GM11168 (cell line): Measurements from ENCODE around the gene LILRB5.
"Not testable (repeated sequence)": the region's sequence is repeated elsewhere in the genome, so short reads cannot be mapped to it uniquely, and the experiment has no call there.

ENCODE experiments used
- in situ Hi-C: fragments of 300-500 bp; cut with MboI; formaldehyde crosslinking; loops from one replicate; pipeline ENCODE4 v1.12.0; 2022; ENCODE audit warnings: low sequenced_read_pairs; ENCODE audit not compliant: unreplicated experiment

The LILRB5 gene

GRCh38 chr19:54257116-54257480 lies at the start of gene LILRB5:
Gene LILRB5, minus strand, starts transcription at chr19:54257273. Its CDS starts 80 bp downstream, at chr19:54257193.
- in situ Hi-C loops, result no loop called here

GRCh38 chr19:54305141-54305540 lies 48.1 kb upstream of the LILRB5 start:
- in situ Hi-C loops, result no loop called here

GRCh38 chr19:54302257-54302656 lies 45.2 kb upstream of the LILRB5 start:
- in situ Hi-C loops, result no loop called here

GRCh38 chr19:54299515-54299914 lies 42.4 kb upstream of the LILRB5 start:
- in situ Hi-C loops, result no loop called here

GRCh38 chr19:54299126-54299498 lies 42.0 kb upstream of the LILRB5 start:
- in situ Hi-C loops, result no loop called here

- in situ Hi-C loops, result no loop called here
Measured at GRCh38 chr19:54298357-54299125, 41.5 kb upstream of the LILRB5 start.

- in situ Hi-C loops, result no loop called here
Measured at GRCh38 chr19:54297759-54298305, 40.8 kb upstream of the LILRB5 start.

GRCh38 chr19:54294539-54294938 lies 37.5 kb upstream of the LILRB5 start:
- in situ Hi-C loops, result no loop called here

GRCh38 chr19:54289160-54289559 lies 32.1 kb upstream of the LILRB5 start:
- in situ Hi-C loops, result not testable (repeated sequence)

GRCh38 chr19:54287456-54287855 lies 30.4 kb upstream of the LILRB5 start:
- in situ Hi-C loops, result no loop called here

- in situ Hi-C loops, result not testable (repeated sequence)
Measured at GRCh38 chr19:54286283-54286682, 29.2 kb upstream of the LILRB5 start.

GRCh38 chr19:54285427-54286056 lies 28.5 kb upstream of the LILRB5 start:
- in situ Hi-C loops, result not testable (repeated sequence)

- in situ Hi-C loops, result no loop called here
Measured at GRCh38 chr19:54282686-54283470, 25.8 kb upstream of the LILRB5 start.

- in situ Hi-C loops, result not testable (repeated sequence)
Measured at GRCh38 chr19:54281729-54282075, 24.6 kb upstream of the LILRB5 start.

GRCh38 chr19:54281007-54281728 lies 24.1 kb upstream of the LILRB5 start, which contains the start of gene LILRB2:
Gene LILRB2, minus strand, starts transcription at chr19:54281110. Its CDS starts 614 bp downstream, at chr19:54280496.
- in situ Hi-C loops, result no loop called here

GRCh38 chr19:54280441-54280840 lies 23.4 kb upstream of the LILRB5 start:
- in situ Hi-C loops, result not testable (repeated sequence)

- in situ Hi-C loops, result not testable (repeated sequence)
Measured at GRCh38 chr19:54280025-54280424, 23.0 kb upstream of the LILRB5 start.

- in situ Hi-C loops, result loop anchor here (5.0 kb wide), 1 partner anchor 353 kb away; the partner anchor contains the start of gene LILRB1
Measured at GRCh38 chr19:54279406-54279962, 22.4 kb upstream of the LILRB5 start.

GRCh38 chr19:54278571-54279195 lies 21.6 kb upstream of the LILRB5 start:
- in situ Hi-C loops, result loop anchor here (5.0 kb wide), 1 partner anchor 354 kb away; the partner anchor contains the start of gene LILRB1
